ENCODE measurements around the gene HDDC3. TPM values are rescaled to one million over a fixed set of nuclear protein-coding genes. Genes with fewer than 3 reads are reported as not detected.

Gene HDDC3
- total and polyA plus RNA-seq, 9 of the 15 experiments (the other 6 are each of a cell fraction or from before 2014, with no cell fraction given) = 14.9 to 55.8 (median 36.9) TPM

GRCh38 chr15:90954712-90955623, 22.6 kb upstream of the HDDC3 start, which contains the start of gene RCCD1 (continued):
- TF ChIP-seq RAD21 (CRISPR knock-in tag; conservative IDR thresholded peaks at IDR 0.05 in 1 of 2, IDR thresholded peaks at IDR 0.05 in 1 of 2) (0 out of 4 replicates have a peak, but pooled peaks of 1 of the 2 experiments have one; percentile 6), USF1 (CRISPR knock-in tag; IDR thresholded peaks at IDR 0.05) (peak; percentile 98), PHB (CRISPR knock-in tag; IDR thresholded peaks at IDR 0.05) (peak; percentile 18; the same call in 1 of the 2 replicates), EP400 (IDR thresholded peaks at IDR 0.05) (peak; percentile 99), ZNF347 (CRISPR knock-in tag; IDR thresholded peaks at IDR 0.05; ENCODE audit: low read depth) (no peak), CHD7 (IDR thresholded peaks at IDR 0.05; ENCODE audit: low read depth, low read length) (no peak), CREB1 (IDR thresholded peaks at IDR 0.05) (peak; percentile 71), CREB1 (CRISPR knock-in tag; IDR thresholded peaks at IDR 0.05) (peak; percentile 76; the same call in 1 of the 2 replicates), CTBP1 (IDR thresholded peaks at IDR 0.05; ENCODE audit: borderline replicate concordance) (peak; percentile 69; the same call in 1 of the 2 replicates), CBX3 (IDR thresholded peaks at IDR 0.05; ENCODE audit: borderline replicate concordance in 1 of 2, low read length in 2 of 2) (peak in 1 of 2 experiments; percentile 91; a peak in 2 of 3 replicates), NR2C1 (IDR thresholded peaks at IDR 0.05) (peak; percentile 36), NR2C1 (tag; IDR thresholded peaks at IDR 0.05) (peak; percentile 36), TFAP4 (CRISPR knock-in tag; IDR thresholded peaks at IDR 0.05; ENCODE audit: borderline replicate concordance) (peak; percentile 97)
